Effector CD8-positive, alpha-beta T cell (primary cell): Measurements from ENCODE around the gene DAZAP2.

Source experiments
- DNase-seq: peaks from one replicate; lab custom pipeline; 2025; lab: John Stamatoyannopoulos, UW
- total RNA-seq, 4 experiments: gene quantifications; one replicate each; lab custom pipeline; 2026; lab: John Stamatoyannopoulos, UW

The DAZAP2 gene
- 322 to 379 (median 349) reads per million in 4 experiments for total RNA-seq

- peak; percentile 90 for DNase-seq
These were observed at the start of gene DAZAP2 for GRCh38 chr12:51238510-51239334. Gene DAZAP2, plus strand, starts transcription at chr12:51238826. Its CDS starts 82 bp downstream, at chr12:51238908.

GRCh38 chr12:51189790-51190355 lies 48.8 kb upstream of the DAZAP2 start:
- DNase-seq: no peak

- DNase-seq: no peak
These were observed 47.8 kb upstream of the DAZAP2 start for GRCh38 chr12:51190820-51191219.

- DNase-seq: no peak
These were observed 46.9 kb upstream of the DAZAP2 start for GRCh38 chr12:51191516-51192283.

- no peak for DNase-seq
These were observed 46.3 kb upstream of the DAZAP2 start for GRCh38 chr12:51192284-51192671.

GRCh38 chr12:51195841-51196240 lies 42.8 kb upstream of the DAZAP2 start:
- no peak for DNase-seq

GRCh38 chr12:51196547-51196946 lies 42.1 kb upstream of the DAZAP2 start:
- no peak for DNase-seq

GRCh38 chr12:51197736-51198567 lies 40.7 kb upstream of the DAZAP2 start:
- no peak for DNase-seq

GRCh38 chr12:51198568-51199365 lies 39.9 kb upstream of the DAZAP2 start:
- no peak for DNase-seq

- DNase-seq: no peak
These were observed 39.2 kb upstream of the DAZAP2 start for GRCh38 chr12:51199366-51199945.

- no peak for DNase-seq
These were observed 38.5 kb upstream of the DAZAP2 start for GRCh38 chr12:51200156-51200555.

GRCh38 chr12:51200806-51201205 lies 37.8 kb upstream of the DAZAP2 start:
- no peak for DNase-seq

- DNase-seq: no peak
These were observed 35.9 kb upstream of the DAZAP2 start for GRCh38 chr12:51202718-51203117.

GRCh38 chr12:51205350-51205749 lies 33.3 kb upstream of the DAZAP2 start:
- no peak for DNase-seq

GRCh38 chr12:51208016-51208660 lies 30.5 kb upstream of the DAZAP2 start:
- no peak for DNase-seq

GRCh38 chr12:51209259-51209658 lies 29.4 kb upstream of the DAZAP2 start:
- no peak for DNase-seq

GRCh38 chr12:51210690-51211395 lies 27.8 kb upstream of the DAZAP2 start:
- DNase-seq: no peak

GRCh38 chr12:51214895-51215294 lies 23.7 kb upstream of the DAZAP2 start:
- DNase-seq: no peak

GRCh38 chr12:51216642-51217041 lies 22.0 kb upstream of the DAZAP2 start:
- DNase-seq: no peak
